ENCODE results near the gene HOXA1. TPM values are rescaled to one million over a fixed set of nuclear protein-coding genes. Genes with fewer than 3 reads are reported as not detected.

The HOXA1 gene
- total and polyA plus RNA-seq, 2 of the 4 experiments (the other 2 are of a cell fraction): 0.54 to 1.8 TPM

GRCh38 chr7:27105301-27106031 is 9.7 kb upstream of the HOXA1 start:
- Histone ChIP-seq H4K5ac (ENCODE audit: low read depth, low read length) (peak overlapping the region; percentile 80), H3K9me1 (ENCODE audit: insufficient read depth, low read length) (peaks cover 9% of the 10 kb centered on the region; the same call in 1 of the 2 replicates), H4K8ac (ENCODE audit: low read depth in 2 of 2, low read length in 2 of 2) (peak overlapping the region; percentile 88 to 89), H3K79me1 (ENCODE audit: low read depth in 1 of 2, low read length in 2 of 2) (peaks cover 0 to 31% of the 10 kb centered on the region in 2 experiments; a peak in 2 of 4 replicates), H2AK9ac (replicated peaks; ENCODE audit: low read depth, low read length, poor library complexity) (peak overlapping the region; percentile 26), H4K91ac (ENCODE audit: insufficient read depth, low read depth, low read length) (peak overlapping the region; percentile 95), H2BK20ac (ENCODE audit: low read depth, low read length) (peak overlapping the region; percentile 79), H3K9ac (ENCODE audit: low read depth, low read length) (peak overlapping the region; percentile 85), H2AFZ (replicated peaks; ENCODE audit: low read length, poor library complexity) (peak overlapping the region; percentile 53), H2BK5ac (ENCODE audit: low read depth, low read length, poor library complexity, severe bottlenecking) (peak overlapping the region; percentile 95), H3K27ac (ENCODE audit: insufficient read depth, low read length) (peak overlapping the region; percentile 96), H3K23ac (ENCODE audit: low read depth, low read length) (peak overlapping the region; percentile 99), H3K27me3 (ENCODE audit: control insufficient read depth, insufficient read depth, low read length) (no peaks in the 10 kb centered on the region), H3K9me3 (ENCODE audit: control insufficient read depth, insufficient read depth, low read length) (no peaks in the 10 kb centered on the region), H3K4me2 (ENCODE audit: low read depth, low read length) (peak overlapping the region; percentile 49), H2BK120ac (ENCODE audit: low read depth, low read length) (peak overlapping the region; percentile 89), H2AK5ac (ENCODE audit: low read depth, low read length) (0 out of 2 replicates have a peak overlapping the region, but pooled peaks have one; percentile 0), H3K56ac (ENCODE audit: extremely low read depth, insufficient read depth, low read length) (peak overlapping the region; percentile 89), H2BK15ac (ENCODE audit: low read depth, low read length) (peak overlapping the region; percentile 75; the same call in 1 of the 3 replicates), H3K36me3 (ENCODE audit: control insufficient read depth, insufficient read depth, low read length) (peaks cover 15% of the 10 kb centered on the region; the same call in 1 of the 2 replicates), H3K4me3 (ENCODE audit: insufficient read depth, low read depth, low read length) (no peak overlapping the region), H4K20me1 (ENCODE audit: insufficient read depth, low read length) (peaks cover 5% of the 10 kb centered on the region; the same call in 1 of the 2 replicates), H3K18ac (ENCODE audit: low read depth, low read length) (peak overlapping the region; percentile 89), H3K4me1 (ENCODE audit: control insufficient read depth, insufficient read depth, low read length) (peaks cover 51% of the 10 kb centered on the region), H3K4ac (ENCODE audit: low read depth, low read length) (peak overlapping the region; percentile 82), H3K14ac (replicated peaks; ENCODE audit: low read depth, low read length) (peak overlapping the region; percentile 93)
- WGBS, 2 experiments (ENCODE audit: extremely low coverage in 2 of 2, insufficient read length in 1 of 2): no CpG with 5 or more reads among the region's 13 CpGs
- ChIA-PET CTCF (interaction anchor here (0.7 to 1.7 kb wide), 3 partner anchors 10 to 248 kb away, joined by 3 to 5 read pairs (median 3); no protein-coding TSS in a partner anchor), POLR2A (ENCODE audit: unreplicated experiment) (interaction anchor here (0.5 to 1.3 kb wide), 5 partner anchors 9 to 77 kb away, joined by 3 to 5 read pairs (median 3); no protein-coding TSS in a partner anchor)
- BruUV-seq (replicated peaks): no TSS peak
- intact Hi-C loops (cut with micrococcal nuclease) (no loop called here), in situ Hi-C loops (cut with MboI; ENCODE audit: low sequenced_read_pairs) (loop anchor here (10.0 kb wide), 1 partner anchor 911 kb away; no protein-coding TSS in a partner anchor), dilution Hi-C loops (cut with HindIII; ENCODE audit: low sequenced_read_pairs, unreplicated experiment) (no loop called here)
- TF ChIP-seq POLR2A (IDR thresholded peaks at IDR 0.05; ENCODE audit: low read depth, low read length) (0 out of 2 replicates have a peak, but pooled peaks have one; percentile 3), SMC3 (IDR thresholded peaks at IDR 0.05; ENCODE audit: low read depth, low read length) (no peak), MAFK (IDR thresholded peaks at IDR 0.05; ENCODE audit: low read depth, low read length) (peak; percentile 55; the same call in 1 of the 2 replicates)
- ATAC-seq (ENCODE audit: low read depth) (no peak), DNase-seq (peak; percentile 45)

All from IMR-90 (cell line).